GM23338 (cell line): ENCODE data around the gene STK36. TPM values are rescaled to one million over a fixed set of nuclear protein-coding genes. Genes with fewer than 3 reads are reported as not detected.

ENCODE experiments used
- ATAC-seq: fragments of 200-7000 bp; cut with Tn5 transposase; 3 replicates; pipeline ENCODE4 v1.9.1; 2020
- DNase-seq: peaks from one replicate; pipeline ENCODE4 v3.0.0-alpha.2; 2015; ENCODE audit warnings: low spot score
- H2AFZ ChIP-seq: fragments of 200-600 bp; sonication (generic); 2 replicates; pipeline ENCODE4 v1.8.0; 2016; ENCODE audit warnings: antibody characterized with exemption, mild to moderate bottlenecking, moderate library complexity
- H3F3A ChIP-seq: fragments of 200-600 bp; sonication (generic); replicated peaks from 2 replicates; pipeline ENCODE4 v1.8.0; 2017; ENCODE audit warnings: antibody characterized with exemption, mixed run types, low read depth
- H3K27ac ChIP-seq: fragments of 200-600 bp; sonication (generic); 2 replicates; pipeline ENCODE4 v1.6.1; 2016; ENCODE audit warnings: low read depth
- H3K27me3 ChIP-seq: fragments of 200-600 bp; sonication (generic); 2 replicates; pipeline ENCODE4 v1.8.0; 2016; ENCODE audit warnings: mild to moderate bottlenecking, mixed run types, moderate library complexity; ENCODE audit not compliant: insufficient read depth
- H3K36me3 ChIP-seq: fragments of 200-600 bp; sonication (generic); 2 replicates; pipeline ENCODE4 v1.8.0; 2016; ENCODE audit warnings: mild to moderate bottlenecking; ENCODE audit not compliant: insufficient read depth
- H3K4me1 ChIP-seq: fragments of 200-600 bp; sonication (generic); 2 replicates; pipeline ENCODE4 v1.8.0; 2016; ENCODE audit warnings: mild to moderate bottlenecking, moderate library complexity; ENCODE audit not compliant: insufficient read depth
- H3K4me2 ChIP-seq: fragments of 200-600 bp; sonication (generic); 2 replicates; pipeline ENCODE4 v1.7.1; 2017; ENCODE audit warnings: mixed run types
- H3K4me3 ChIP-seq: fragments of 200-600 bp; sonication (generic); 2 replicates; pipeline ENCODE4 v1.6.1; 2016; ENCODE audit warnings: mixed run types
- H3K79me2 ChIP-seq: fragments of 200-600 bp; sonication (generic); replicated peaks from 2 replicates; pipeline ENCODE4 v1.8.0; 2017; ENCODE audit warnings: mild to moderate bottlenecking; ENCODE audit not compliant: insufficient read depth
- H3K9me2 ChIP-seq: fragments of 200-600 bp; sonication (generic); 2 replicates; pipeline ENCODE4 v1.8.0; 2017; ENCODE audit not compliant: insufficient read depth
- H4K20me1 ChIP-seq: fragments of 200-600 bp; sonication (generic); replicated peaks from 2 replicates; pipeline ENCODE4 v1.8.0; 2017; ENCODE audit warnings: mild to moderate bottlenecking; ENCODE audit not compliant: insufficient read depth
- H3K27ac Mint-ChIP-seq: 2 replicates; pipeline ENCODE4 v1.8.0; 2020; ENCODE audit warnings: inconsistent platforms, mild to moderate bottlenecking, moderate library complexity, mixed read lengths
- H3K27me3 Mint-ChIP-seq: 3 replicates; pipeline ENCODE4 v1.8.0; 2022; ENCODE audit warnings: low read depth, mild to moderate bottlenecking, moderate library complexity, mixed read lengths, inconsistent platforms; ENCODE audit not compliant: insufficient read depth, poor library complexity
- H3K36me3 Mint-ChIP-seq: 3 replicates; pipeline ENCODE4 v1.8.0; 2021; ENCODE audit warnings: low read depth, mild to moderate bottlenecking, inconsistent platforms, moderate library complexity, mixed read lengths
- H3K4me1 Mint-ChIP-seq: 3 replicates; pipeline ENCODE4 v1.8.0; 2020; ENCODE audit warnings: mild to moderate bottlenecking, inconsistent platforms, mixed read lengths
- H3K4me3 Mint-ChIP-seq: 3 replicates; pipeline ENCODE4 v1.8.0; 2021; ENCODE audit warnings: moderate library complexity, mild to moderate bottlenecking, inconsistent platforms, mixed read lengths
- H3K9me3 Mint-ChIP-seq: 3 replicates; pipeline ENCODE4 v1.8.0; 2020; ENCODE audit warnings: moderate library complexity, mild to moderate bottlenecking, inconsistent platforms, mixed read lengths
- CTCF ChIP-seq, 2 experiments: fragments of 200-600 bp in 1 of 2; sonication (generic) in 1 of 2; conservative IDR thresholded peaks; 2 replicates each; pipeline versions ENCODE4 v1.5.1 to v1.6.1; 2016 to 2017; ENCODE audit warnings: antibody characterized with exemption in 2 of 2, low read depth in 2 of 2, mild to moderate bottlenecking in 2 of 2, moderate library complexity in 1 of 2
- EZH2 ChIP-seq: fragments of 200-600 bp; sonication (generic); IDR thresholded peaks from one replicate; pipeline ENCODE4 v1.8.0; 2017; ENCODE audit warnings: antibody characterized with exemption, mild to moderate bottlenecking, low read depth; ENCODE audit not compliant: unreplicated experiment
- REST ChIP-seq: IDR thresholded peaks from one replicate; pipeline ENCODE4 v1.6.1; 2018; ENCODE audit warnings: antibody characterized with exemption; ENCODE audit not compliant: unreplicated experiment
- STAT1 ChIP-seq: IDR thresholded peaks from one replicate; pipeline ENCODE4 v1.6.1; 2016; ENCODE audit warnings: antibody characterized with exemption; ENCODE audit not compliant: unreplicated experiment
- ZNF331 ChIP-seq: fragments of 250-450 bp; sonication (Bioruptor Pico); IDR thresholded peaks from 2 replicates; pipeline ENCODE4 v1.5.0; 2020; ENCODE audit warnings: low read depth, mild to moderate bottlenecking, moderate library complexity
- polyA plus RNA-seq: library from polyadenylated mRNA; unstranded; fragments of >200 nt; fragmentation: Nextera tagmentation; extraction: Ambion mirVana; gene quantifications from 2 replicates; pipeline ENCODE4 v1.2.1, GENCODE V29; 2016
- total RNA-seq: library from RNA; depleted of rRNA; stranded (reverse); fragments of >200 nt; shearing (Covaris generic); gene quantifications from 2 replicates; pipeline ENCODE4 v1.2.3, GENCODE V29; 2014
- TF ChIP-seq, protein P1 (sequence below): IDR thresholded peaks from 2 replicates; pipeline ENCODE4 v1.6.1; 2016; ENCODE audit warnings: antibody characterized with exemption

STK36 gene
- total and polyA plus RNA-seq, 2 experiments from 2014 or later: 21.2 to 26.3 TPM

DNA sequence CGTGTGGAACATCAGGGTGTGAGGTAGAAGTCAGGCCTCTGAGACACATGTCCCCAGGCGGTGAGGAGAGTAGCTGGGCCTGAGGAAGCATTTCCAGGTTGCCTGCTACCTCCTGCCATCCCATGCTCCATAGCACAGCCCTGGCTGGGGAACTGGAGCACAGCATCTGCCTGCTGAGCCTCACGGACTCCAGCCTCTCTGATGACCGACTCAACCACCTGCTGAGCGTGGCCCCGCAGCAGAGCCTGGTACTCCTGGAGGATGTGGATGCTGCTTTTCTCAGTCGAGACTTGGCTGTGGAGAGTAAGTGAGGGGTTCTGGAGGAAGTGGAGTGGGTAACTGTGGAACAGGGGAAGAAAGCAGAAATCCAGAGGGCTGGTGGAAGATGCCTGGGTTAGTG lies 9.5 kb upstream of the STK36 start (continued):
- TF ChIP-seq, protein P1, sequence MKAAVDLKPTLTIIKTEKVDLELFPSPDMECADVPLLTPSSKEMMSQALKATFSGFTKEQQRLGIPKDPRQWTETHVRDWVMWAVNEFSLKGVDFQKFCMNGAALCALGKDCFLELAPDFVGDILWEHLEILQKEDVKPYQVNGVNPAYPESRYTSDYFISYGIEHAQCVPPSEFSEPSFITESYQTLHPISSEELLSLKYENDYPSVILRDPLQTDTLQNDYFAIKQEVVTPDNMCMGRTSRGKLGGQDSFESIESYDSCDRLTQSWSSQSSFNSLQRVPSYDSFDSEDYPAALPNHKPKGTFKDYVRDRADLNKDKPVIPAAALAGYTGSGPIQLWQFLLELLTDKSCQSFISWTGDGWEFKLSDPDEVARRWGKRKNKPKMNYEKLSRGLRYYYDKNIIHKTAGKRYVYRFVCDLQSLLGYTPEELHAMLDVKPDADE: no peak
- TF ChIP-seq CTCF (conservative IDR thresholded peaks at IDR 0.05; ENCODE audit: low read depth in 2 of 2) (no peak), STAT1 (no peak), EZH2 (no peak)

GRCh38 chr2:218662827-218663226 lies 9.1 kb upstream of the STK36 start:
- Histone ChIP-seq H3K4me2 (no peak overlapping the region), H4K20me1 (peaks cover 16% of the 10 kb centered on the region), H3K4me3 (no peak overlapping the region), H3K4me1 (peaks cover 5% of the 10 kb centered on the region), H3K79me2 (peaks cover 6% of the 10 kb centered on the region), H2AFZ (no peak overlapping the region), H3K9me2 (no peaks in the 10 kb centered on the region), H3F3A (0 out of 2 replicates have a peak, but pooled peaks cover 8% of the 10 kb centered on the region), H3K27ac (no peak overlapping the region), H3K27me3 (no peaks in the 10 kb centered on the region), H3K36me3 (peaks cover 26% of the 10 kb centered on the region)
- no peak for ATAC-seq
- Mint-ChIP-seq H3K9me3 (no peaks in the 10 kb centered on the region), H3K36me3 (peaks cover 63% of the 10 kb centered on the region), H3K4me3 (no peak overlapping the region), H3K27me3 (peaks cover 2% of the 10 kb centered on the region), H3K4me1 (peaks cover 6% of the 10 kb centered on the region), H3K27ac (no peak overlapping the region)
- TF ChIP-seq REST (no peak), ZNF331 (no peak)
- no peak for DNase-seq

- Histone ChIP-seq H3K36me3 (peaks cover 23% of the 10 kb centered on the region), H3K4me3 (no peak overlapping the region), H3K27ac (no peak overlapping the region), H4K20me1 (0 out of 2 replicates have a peak, but pooled peaks cover 17% of the 10 kb centered on the region), H3K27me3 (no peaks in the 10 kb centered on the region), H3F3A (no peaks in the 10 kb centered on the region), H2AFZ (no peak overlapping the region), H3K4me2 (no peak overlapping the region), H3K9me2 (no peaks in the 10 kb centered on the region), H3K4me1 (peaks cover 5% of the 10 kb centered on the region), H3K79me2 (no peaks in the 10 kb centered on the region; the same call in none of the 2 replicates)
- ATAC-seq (no peak), DNase-seq (no peak)
- Mint-ChIP-seq H3K27ac (no peak overlapping the region), H3K27me3 (peaks cover 2% of the 10 kb centered on the region), H3K36me3 (peaks cover 62% of the 10 kb centered on the region), H3K9me3 (no peaks in the 10 kb centered on the region), H3K4me1 (peaks cover 4% of the 10 kb centered on the region), H3K4me3 (no peak overlapping the region)
- TF ChIP-seq STAT1 (no peak), CTCF (conservative IDR thresholded peaks at IDR 0.05; ENCODE audit: low read depth in 2 of 2) (no peak)
Measured at GRCh38 chr2:218663901-218664300, 8.0 kb upstream of the STK36 start.
